NCI-H2107 treated with DMSO at 0.1 percent for 48 hours (cell line): ENCODE results near the gene BNC2.

Experiments
- DNase-seq: peaks from one replicate; lab custom pipeline; 2025; ENCODE audit not compliant: unreplicated experiment; lab: John Stamatoyannopoulos, UW

Gene BNC2

GRCh38 chr9:16768816-16769215 lies 101.7 kb downstream of the BNC2 start:
- no peak for DNase-seq

DNA sequence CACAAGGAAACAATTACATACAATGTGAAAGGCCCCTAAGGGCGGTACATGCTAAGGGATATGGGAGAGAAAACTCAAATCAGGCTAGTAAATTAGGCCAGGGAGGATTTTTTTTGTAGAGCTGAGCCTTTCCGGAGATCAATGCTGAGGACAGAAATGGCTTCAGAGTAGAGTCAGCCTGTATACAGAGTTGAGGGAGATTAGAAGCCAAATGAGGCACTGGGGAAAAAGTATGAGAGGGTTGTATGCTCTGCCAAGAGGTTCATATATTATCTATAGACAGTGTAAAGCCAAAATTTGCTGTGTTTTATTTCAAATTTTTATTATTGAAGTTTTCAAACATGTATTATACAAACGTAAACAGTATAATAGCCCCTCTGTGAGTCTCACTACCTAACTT lies 103.1 kb downstream of the BNC2 start:
- DNase-seq: no peak

DNA sequence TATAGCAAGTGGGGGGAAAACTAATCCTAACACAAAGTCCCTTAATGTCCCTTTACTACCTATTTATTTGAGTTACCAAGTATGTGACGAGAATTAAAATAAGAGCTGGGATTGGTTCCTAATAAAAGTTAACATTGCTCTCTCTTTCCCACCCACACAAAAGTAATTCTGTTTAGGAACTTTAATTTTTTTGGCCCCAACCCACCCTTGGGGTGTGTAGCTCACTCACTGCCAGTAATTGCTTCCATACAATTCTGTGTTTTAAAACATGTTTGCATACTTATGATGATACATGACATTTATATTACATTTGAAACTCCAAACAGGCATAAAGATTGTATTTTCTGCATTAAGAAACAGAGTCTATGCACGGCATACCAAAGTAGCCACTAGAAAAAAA lies 106.5 kb downstream of the BNC2 start:
- DNase-seq: no peak

GRCh38 chr9:16755467-16756160 lies 114.9 kb downstream of the BNC2 start:
- no peak for DNase-seq

DNA sequence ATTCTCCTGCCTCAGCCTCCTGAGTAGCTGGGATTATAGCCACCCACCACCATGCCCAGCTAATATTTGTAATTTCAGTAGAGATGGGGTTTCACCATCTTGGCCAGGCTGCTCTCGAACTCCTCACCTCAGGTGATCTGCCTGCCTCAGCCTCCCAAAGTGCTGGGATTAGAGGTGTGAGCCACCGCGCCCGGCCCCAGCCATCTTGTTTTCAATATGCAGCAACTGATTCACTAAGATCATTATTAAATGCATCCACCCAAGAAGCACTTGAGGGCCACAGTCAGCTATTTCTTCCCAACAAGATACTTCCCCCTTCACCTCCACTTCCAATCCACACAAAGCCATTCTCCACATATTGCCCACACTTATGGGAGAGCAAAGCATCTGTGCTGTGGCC lies 115.8 kb downstream of the BNC2 start:
- no peak for DNase-seq

DNA sequence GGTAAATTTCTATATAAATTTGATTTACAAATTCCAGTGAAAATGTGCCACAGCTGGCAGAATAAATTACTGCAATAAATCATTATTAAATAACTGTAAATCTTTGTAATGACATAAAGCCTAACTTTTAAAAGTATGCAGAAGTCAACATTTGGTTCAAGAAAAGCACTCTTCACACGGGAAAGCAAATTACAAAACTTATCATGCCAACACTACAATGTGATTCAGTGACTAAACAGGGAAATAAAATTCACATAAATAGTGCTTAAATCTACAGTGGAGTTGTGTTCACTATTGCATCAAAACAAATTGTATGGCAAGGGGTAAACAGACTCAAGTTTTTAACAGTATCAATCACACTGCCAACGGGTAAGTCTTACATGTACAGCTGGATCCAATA lies 117.2 kb downstream of the BNC2 start:
- DNase-seq: no peak

DNA sequence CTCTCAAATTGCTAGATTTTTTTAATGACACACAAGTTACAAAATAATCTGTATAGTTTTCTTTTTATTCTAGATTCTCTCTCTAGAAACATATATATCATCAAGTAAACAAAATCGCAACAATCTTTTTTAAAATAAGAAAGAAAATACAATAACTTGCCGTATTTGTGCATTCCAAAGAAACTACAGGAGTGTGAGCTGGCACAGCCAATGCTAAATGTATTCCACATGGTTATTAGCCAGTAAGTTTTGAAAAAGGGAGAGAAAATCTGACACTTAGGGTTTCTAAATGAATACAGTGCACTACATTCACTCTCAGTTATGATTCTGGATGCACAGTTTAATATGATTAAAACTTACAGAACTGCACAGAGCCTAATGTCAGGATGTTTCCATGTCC lies 117.9 kb downstream of the BNC2 start:
- no peak for DNase-seq

DNA sequence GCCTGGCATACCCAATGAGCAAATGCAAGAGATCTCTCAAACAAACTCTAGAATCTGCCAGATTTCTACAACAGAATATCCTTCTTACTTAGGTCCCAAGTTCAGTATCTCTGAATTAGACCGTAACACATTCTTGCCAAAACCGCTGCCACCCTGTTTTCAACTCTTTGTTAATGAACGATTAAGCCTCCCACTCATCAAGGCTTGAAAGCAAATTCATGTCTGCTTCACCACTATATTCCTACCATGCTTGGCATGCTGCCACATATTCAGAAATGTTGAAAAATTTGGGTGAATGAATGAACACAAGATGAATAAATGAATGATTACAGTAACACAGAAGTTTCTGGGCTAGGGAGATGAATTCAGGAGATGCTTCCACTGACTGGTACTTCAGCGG lies 119.9 kb downstream of the BNC2 start:
- DNase-seq: no peak

DNA sequence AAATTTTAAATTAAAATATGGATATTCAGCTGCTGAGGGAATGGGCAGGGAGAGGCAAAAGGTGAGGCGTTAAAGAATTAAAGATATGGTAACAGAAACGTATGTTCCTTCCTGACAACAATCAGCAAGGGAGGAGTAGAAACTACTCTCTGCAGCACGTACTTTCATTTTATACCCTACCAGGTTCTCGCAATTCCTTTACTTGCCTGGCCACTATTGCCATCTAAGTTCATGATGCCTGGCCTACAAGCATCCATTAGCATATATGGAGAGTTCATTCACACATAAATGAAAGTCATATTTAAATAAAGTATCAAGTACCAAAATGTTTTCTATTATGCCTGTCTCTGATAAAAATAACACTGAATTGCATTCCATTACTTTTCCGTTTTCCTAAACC lies 125.1 kb downstream of the BNC2 start:
- no peak for DNase-seq

- DNase-seq: no peak
Measured at GRCh38 chr9:16744394-16744793, 126.1 kb downstream of the BNC2 start.

- no peak for DNase-seq
Measured at GRCh38 chr9:16743375-16743774, 127.1 kb downstream of the BNC2 start.

DNA sequence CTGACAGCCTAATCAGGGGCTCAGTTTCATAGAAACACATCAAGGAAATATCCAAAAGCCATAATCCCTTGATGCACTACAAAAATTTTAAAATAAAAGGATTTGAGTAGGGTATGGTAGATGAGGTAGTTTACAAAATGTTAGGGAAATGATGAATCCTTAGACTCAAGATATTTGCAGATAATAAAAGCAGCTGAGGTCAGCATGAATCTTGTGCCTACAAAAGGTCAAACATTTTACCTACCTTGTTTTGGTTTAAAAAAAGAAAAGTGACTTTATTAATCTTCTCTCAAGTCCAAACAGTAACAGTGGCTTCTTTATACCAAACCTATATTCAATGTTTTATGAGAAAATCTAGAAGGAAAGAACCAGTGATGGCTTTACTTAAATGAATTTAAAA lies 135.5 kb downstream of the BNC2 start:
- no peak for DNase-seq

DNA sequence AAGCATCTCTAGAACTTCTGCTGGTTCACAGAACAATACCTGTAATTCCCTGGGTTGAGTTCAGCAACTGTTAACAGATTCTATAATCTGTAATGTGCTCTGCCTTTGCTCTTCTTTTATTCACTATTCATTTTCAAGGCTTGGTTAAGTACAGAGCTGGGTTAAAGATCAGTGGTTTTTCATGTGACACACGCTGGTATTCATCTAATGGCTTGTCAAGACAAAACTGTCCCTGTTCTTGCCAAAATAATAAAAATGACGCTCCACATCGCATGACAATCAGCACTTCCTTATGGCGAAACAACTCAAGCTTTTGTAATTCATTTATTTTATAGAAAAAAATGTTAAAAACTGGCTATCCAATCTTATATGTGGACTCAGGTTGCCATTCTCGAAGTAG lies 137.9 kb downstream of the BNC2 start:
- DNase-seq: no peak

DNA sequence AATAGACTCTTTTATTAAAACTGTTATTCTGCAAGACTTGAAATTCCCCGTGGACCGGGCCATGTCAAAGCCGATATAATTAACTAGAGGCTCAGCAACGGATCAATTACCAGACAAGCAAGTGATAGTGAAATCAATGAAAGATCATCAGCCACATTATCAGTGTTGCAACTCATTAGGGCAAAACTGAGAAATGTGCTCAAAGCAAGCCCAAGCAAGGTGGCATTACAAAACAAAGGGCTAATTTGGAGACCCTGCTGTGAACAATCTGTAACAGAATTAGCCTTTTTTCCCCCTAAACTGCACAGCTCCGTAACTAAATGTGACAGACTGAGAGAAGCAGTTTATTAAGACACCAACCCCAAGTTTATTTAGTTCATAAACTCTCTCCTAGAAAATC lies 140.3 kb downstream of the BNC2 start:
- no peak for DNase-seq

- DNase-seq: peak; percentile 82
Measured at GRCh38 chr9:16729651-16730050, 140.8 kb downstream of the BNC2 start.

- DNase-seq: no peak
Measured at GRCh38 chr9:16728137-16728508, 142.3 kb downstream of the BNC2 start.

- no peak for DNase-seq
Measured at GRCh38 chr9:16727452-16728136, 142.9 kb downstream of the BNC2 start.

GRCh38 chr9:16726718-16727451 lies 143.6 kb downstream of the BNC2 start:
- DNase-seq: no peak

GRCh38 chr9:16726029-16726428 lies 144.4 kb downstream of the BNC2 start:
- DNase-seq: no peak

DNA sequence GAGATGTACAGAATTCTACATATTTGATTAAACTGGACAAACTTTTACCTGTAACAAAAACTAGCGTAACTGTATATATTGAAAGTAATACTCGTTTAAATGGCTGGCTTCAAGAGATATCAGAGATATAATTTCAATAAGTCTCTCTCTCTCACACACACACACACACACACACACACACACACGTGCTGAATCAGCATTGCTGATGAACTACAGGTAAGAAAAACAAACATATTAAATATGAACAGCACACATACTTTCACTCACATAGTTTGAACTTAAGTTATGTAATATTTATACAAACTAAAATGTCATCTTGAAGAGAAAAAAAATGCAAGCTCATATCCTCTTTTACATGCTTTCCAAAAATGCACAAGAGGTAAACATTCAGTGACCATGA lies 145.4 kb downstream of the BNC2 start:
- DNase-seq: no peak

DNA sequence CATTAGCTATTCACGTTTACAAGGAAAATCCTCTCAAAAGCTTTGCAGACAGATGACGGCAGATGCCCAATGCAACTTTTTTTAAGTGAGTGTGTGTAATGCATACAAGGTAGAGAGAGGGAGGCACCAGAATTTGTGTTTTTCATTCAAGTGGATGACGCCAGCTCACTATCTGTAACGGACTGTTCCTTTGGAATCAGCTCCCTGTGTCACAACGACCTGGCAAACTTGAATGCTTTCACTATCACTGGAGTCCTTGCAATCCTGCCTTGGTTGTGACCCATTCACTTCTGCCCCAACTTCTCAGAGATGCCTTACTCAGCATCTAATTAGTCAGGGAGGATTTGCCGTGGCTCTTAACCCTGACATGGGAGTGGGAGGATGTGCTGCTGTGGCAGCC lies 148.5 kb downstream of the BNC2 start:
- no peak for DNase-seq

DNA sequence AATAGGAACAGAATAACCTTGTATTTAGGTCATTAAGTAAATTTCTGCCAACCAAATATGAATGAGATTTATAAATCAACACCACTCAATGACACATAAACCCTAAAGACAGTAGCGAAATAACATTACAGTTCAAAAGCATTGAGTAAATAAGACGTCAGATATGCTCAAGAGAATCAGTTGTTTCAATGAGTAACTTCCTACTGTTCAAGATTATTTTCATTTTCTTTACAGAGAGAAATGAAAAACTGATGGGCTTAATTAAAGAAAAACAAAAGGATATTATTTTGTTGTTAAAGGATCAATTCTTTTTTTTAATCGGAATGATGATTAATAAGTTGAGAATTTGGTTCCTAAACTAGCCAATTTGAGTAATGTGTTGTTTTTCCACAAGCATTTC lies 150.1 kb downstream of the BNC2 start:
- DNase-seq: no peak
